Thoracic aorta (tissue), 2 donors: Measurements from ENCODE around the gene PADI6. TPM values are rescaled to one million over a fixed set of nuclear protein-coding genes. Genes with fewer than 3 reads are reported as not detected.

Source experiments
- ATAC-seq: fragments of 150-250 bp; one replicate; pipeline ENCODE4 v1.8.0; 2017; ENCODE audit warnings: low read depth; ENCODE audit not compliant: insufficient number of reproducible peaks, low FRiP score
- DNase-seq: peaks from one replicate; pipeline ENCODE4 v3.0.0-alpha.2; 2020; ENCODE audit warnings: low spot score
- H3K27ac ChIP-seq, 2 donors: fragments of 200-600 bp; sonication (generic); 1 replicate in 1 of 2; 2 replicates in 1 of 2; pipeline ENCODE4 v1.5.1; 2016; ENCODE audit warnings: mild to moderate bottlenecking in 2 of 2, moderate library complexity in 2 of 2
- H3K27me3 ChIP-seq: fragments of 200-600 bp; sonication (generic); replicated peaks from 2 replicates; pipeline ENCODE4 v1.6.0; 2016; ENCODE audit warnings: mild to moderate bottlenecking; ENCODE audit not compliant: insufficient read depth
- H3K36me3 ChIP-seq: fragments of 200-600 bp; sonication (generic); one replicate; pipeline ENCODE4 v1.5.1; 2016
- H3K4me1 ChIP-seq, 2 donors: fragments of 200-600 bp; sonication (generic); 1 replicate in 1 of 2; 2 replicates in 1 of 2; pipeline versions ENCODE4 v1.5.1 to v1.6.0; 2016; ENCODE audit warnings: low read depth in 2 of 2, mild to moderate bottlenecking in 1 of 2; ENCODE audit not compliant: control insufficient read depth in 1 of 2
- H3K4me3 ChIP-seq: fragments of 200-600 bp; sonication (generic); 2 replicates; pipeline ENCODE4 v1.5.1; 2016; ENCODE audit warnings: mild to moderate bottlenecking
- H3K9me3 ChIP-seq: fragments of 200-600 bp; sonication (generic); 2 replicates; pipeline ENCODE4 v1.5.1; 2016
- CTCF ChIP-seq: fragments of 200-600 bp; sonication (generic); IDR thresholded peaks from one replicate; pipeline ENCODE4 v1.5.1; 2019; ENCODE audit warnings: antibody characterized with exemption
- total RNA-seq, 2 donors: library from RNA; depleted of rRNA; stranded (reverse); fragments of >200 nt; gene quantifications; one replicate each; pipeline versions ENCODE4 v1.1.0 to v1.2.3, GENCODE V29; 2016

PADI6 gene
- total RNA-seq, 2 donors from 2014 or later = not detected

- ATAC-seq (no peak), DNase-seq (no peak)
- Histone ChIP-seq H3K27ac (no peak overlapping the region), H3K9me3 (no peaks in the 10 kb centered on the region), H3K4me3 (no peak overlapping the region), H3K27me3 (no peaks in the 10 kb centered on the region), H3K36me3 (no peaks in the 10 kb centered on the region), H3K4me1 (no peaks in the 10 kb centered on the region)
- no peak for TF ChIP-seq CTCF
These were observed 26.1 kb downstream of the PADI6 start for GRCh38 chr1:17397910-17398695.

- no peak overlapping the region for H3K4me3 ChIP-seq
- no peaks in the 10 kb centered on the region for H3K36me3 ChIP-seq
- DNase-seq = no peak
- no peak for TF ChIP-seq CTCF
- no peak for ATAC-seq
- H3K27ac ChIP-seq = no peak overlapping the region
- H3K4me1 ChIP-seq = no peaks in the 10 kb centered on the region
- no peaks in the 10 kb centered on the region for H3K9me3 ChIP-seq
- H3K27me3 ChIP-seq = no peaks in the 10 kb centered on the region
These were observed 28.8 kb downstream of the PADI6 start for GRCh38 chr1:17400725-17401341.

GRCh38 chr1:17401841-17402240, 29.8 kb downstream of the PADI6 start:
- no peak for TF ChIP-seq CTCF
- Histone ChIP-seq H3K4me1 (no peaks in the 10 kb centered on the region), H3K36me3 (no peaks in the 10 kb centered on the region), H3K4me3 (no peak overlapping the region), H3K27ac (no peak overlapping the region), H3K9me3 (no peaks in the 10 kb centered on the region), H3K27me3 (no peaks in the 10 kb centered on the region)
- ATAC-seq = no peak
- DNase-seq = no peak

- no peak for TF ChIP-seq CTCF
- Histone ChIP-seq H3K27ac (no peak overlapping the region), H3K36me3 (peaks cover under 1% of the 10 kb centered on the region), H3K27me3 (no peaks in the 10 kb centered on the region), H3K4me3 (no peak overlapping the region), H3K9me3 (no peaks in the 10 kb centered on the region), H3K4me1 (no peaks in the 10 kb centered on the region)
- DNase-seq (no peak), ATAC-seq (no peak)
These were observed 31.1 kb downstream of the PADI6 start for GRCh38 chr1:17403081-17403480.

GRCh38 chr1:17404034-17404684, 32.2 kb downstream of the PADI6 start:
- peaks cover 7% of the 10 kb centered on the region for H3K36me3 ChIP-seq
- no peaks in the 10 kb centered on the region for H3K27me3 ChIP-seq
- no peak overlapping the region for H3K4me3 ChIP-seq
- H3K27ac ChIP-seq = no peak overlapping the region
- no peak for ATAC-seq
- no peak for TF ChIP-seq CTCF
- DNase-seq = no peak
- no peaks in the 10 kb centered on the region for H3K9me3 ChIP-seq
- H3K4me1 ChIP-seq = no peaks in the 10 kb centered on the region
